Measurements from ENCODE around the gene CHN1. TPM values are rescaled to one million over a fixed set of nuclear protein-coding genes. Genes with fewer than 3 reads are reported as not detected.

Gene CHN1
- total RNA-seq, 1 donor from 2014 or later = 32.7 TPM

GRCh38 chr2:174781996-174782395 is 223.2 kb downstream of the CHN1 start:
- TF ChIP-seq CTCF (IDR thresholded peaks at IDR 0.05; ENCODE audit: unreplicated experiment) = no peak
- peaks cover 58% of the 10 kb centered on the region for H3K4me1 Mint-ChIP-seq
- no peaks in the 10 kb centered on the region for H3K36me3 Mint-ChIP-seq
- H3K9me3 Mint-ChIP-seq = no peaks in the 10 kb centered on the region
- H3K27me3 Mint-ChIP-seq (ENCODE audit: low read depth) = no peaks in the 10 kb centered on the region
- H3K27ac Mint-ChIP-seq = no peak overlapping the region
- no peak overlapping the region for H3K4me3 Mint-ChIP-seq
- DNase-seq (ENCODE audit: low spot score in 2 of 2, unreplicated experiment in 2 of 2) = no peak

GRCh38 chr2:174781298-174781697 is 223.9 kb downstream of the CHN1 start:
- no peak for TF ChIP-seq CTCF (IDR thresholded peaks at IDR 0.05; ENCODE audit: unreplicated experiment)
- DNase-seq (ENCODE audit: low spot score in 2 of 2, unreplicated experiment in 2 of 2) = no peak
- no peaks in the 10 kb centered on the region for H3K36me3 Mint-ChIP-seq
- no peaks in the 10 kb centered on the region for H3K27me3 Mint-ChIP-seq (ENCODE audit: low read depth)
- H3K9me3 Mint-ChIP-seq = no peaks in the 10 kb centered on the region
- H3K4me3 Mint-ChIP-seq = no peak overlapping the region
- peak overlapping the region; percentile 22 for H3K27ac Mint-ChIP-seq
- H3K4me1 Mint-ChIP-seq = peaks cover 61% of the 10 kb centered on the region

GRCh38 chr2:174780856-174781255 is 224.3 kb downstream of the CHN1 start:
- H3K27me3 Mint-ChIP-seq (ENCODE audit: low read depth) = no peaks in the 10 kb centered on the region
- H3K9me3 Mint-ChIP-seq = no peaks in the 10 kb centered on the region
- H3K27ac Mint-ChIP-seq = peak overlapping the region; percentile 68
- H3K4me3 Mint-ChIP-seq = no peak overlapping the region
- DNase-seq (ENCODE audit: low spot score in 2 of 2, unreplicated experiment in 2 of 2) = no peak
- H3K4me1 Mint-ChIP-seq = peaks cover 64% of the 10 kb centered on the region
- H3K36me3 Mint-ChIP-seq = no peaks in the 10 kb centered on the region
- no peak for TF ChIP-seq CTCF (IDR thresholded peaks at IDR 0.05; ENCODE audit: unreplicated experiment)

- Mint-ChIP-seq H3K4me3 (no peak overlapping the region), H3K4me1 (peaks cover 60% of the 10 kb centered on the region), H3K9me3 (no peaks in the 10 kb centered on the region), H3K27ac (peak overlapping the region; percentile 75), H3K27me3 (ENCODE audit: low read depth) (no peaks in the 10 kb centered on the region), H3K36me3 (no peaks in the 10 kb centered on the region)
- TF ChIP-seq CTCF (IDR thresholded peaks at IDR 0.05; ENCODE audit: unreplicated experiment) = no peak
- DNase-seq (ENCODE audit: low spot score in 2 of 2, unreplicated experiment in 2 of 2) = no peak
Observed at GRCh38 chr2:174780191-174780840, 224.9 kb downstream of the CHN1 start.

GRCh38 chr2:174779361-174779928 is 225.7 kb downstream of the CHN1 start:
- no peak overlapping the region for H3K4me3 Mint-ChIP-seq
- H3K27me3 Mint-ChIP-seq (ENCODE audit: low read depth) = no peaks in the 10 kb centered on the region
- no peaks in the 10 kb centered on the region for H3K36me3 Mint-ChIP-seq
- peak overlapping the region; percentile 69 for H3K27ac Mint-ChIP-seq
- peaks cover 53% of the 10 kb centered on the region for H3K4me1 Mint-ChIP-seq
- DNase-seq (ENCODE audit: low spot score in 2 of 2, unreplicated experiment in 2 of 2) = no peak
- H3K9me3 Mint-ChIP-seq = no peaks in the 10 kb centered on the region
- no peak for TF ChIP-seq CTCF (IDR thresholded peaks at IDR 0.05; ENCODE audit: unreplicated experiment)
